IMR-90 (cell line): ENCODE data around the gene CYP11A1. TPM values are rescaled to one million over a fixed set of nuclear protein-coding genes. Genes with fewer than 3 reads are reported as not detected.

Experiments used
- ATAC-seq: fragments of 200-7000 bp; cut with Tn5 transposase; 2 replicates; pipeline ENCODE4 v1.9.1; 2020; ENCODE audit warnings: low read depth, mild to moderate bottlenecking, moderate library complexity
- BruUV-seq: library from RNA; stranded (reverse); fragments of 400-500 nt; replicated peaks from 2 replicates; lab custom pipeline; 2021; lab: Mats Ljungman, UMichigan
- CTCF ChIA-PET: fragments of 300-600 bp; formaldehyde crosslinking; extraction: SDS; loops from one replicate; lab custom pipeline; 2021; ENCODE audit warnings: antibody characterized with exemption; lab: Yijun Ruan, JAX
- POLR2A ChIA-PET: fragments of 300-600 bp; sonication (Branson Sonifier 250); formaldehyde crosslinking; loops from one replicate; lab custom pipeline; 2022; ENCODE audit warnings: antibody characterized with exemption; ENCODE audit not compliant: unreplicated experiment; lab: Charles Lee
- DNase-seq: peaks from one replicate; pipeline ENCODE4 v3.0.0; 2013
- H2AFZ ChIP-seq: replicated peaks from 2 replicates; pipeline ENCODE3; 2013; ENCODE audit warnings: low read length, mild to moderate bottlenecking; ENCODE audit not compliant: poor library complexity
- H2AK5ac ChIP-seq: 2 replicates; pipeline ENCODE4 v1.6.1; 2013; ENCODE audit warnings: low read depth, low read length, inconsistent platforms
- H2AK9ac ChIP-seq: replicated peaks from 2 replicates; pipeline ENCODE3; 2013; ENCODE audit warnings: mild to moderate bottlenecking, low read depth, low read length, moderate library complexity; ENCODE audit not compliant: poor library complexity
- H2BK120ac ChIP-seq: 2 replicates; pipeline ENCODE4 v1.6.1; 2013; ENCODE audit warnings: low read depth, low read length, inconsistent platforms
- H2BK15ac ChIP-seq: 3 replicates; pipeline ENCODE4 v1.6.1; 2013; ENCODE audit warnings: low read depth, low read length, inconsistent platforms
- H2BK20ac ChIP-seq: 2 replicates; pipeline ENCODE4 v1.6.1; 2013; ENCODE audit warnings: low read depth, mild to moderate bottlenecking, inconsistent platforms, low read length, moderate library complexity
- H2BK5ac ChIP-seq: 2 replicates; pipeline ENCODE4 v1.6.1; 2013; ENCODE audit warnings: mild to moderate bottlenecking, low read depth, low read length, inconsistent platforms; ENCODE audit not compliant: poor library complexity, severe bottlenecking
- H3K14ac ChIP-seq: replicated peaks from 2 replicates; pipeline ENCODE4 v1.6.1; 2013; ENCODE audit warnings: low read depth, low read length, inconsistent platforms
- H3K18ac ChIP-seq: 2 replicates; pipeline ENCODE4 v1.6.1; 2013; ENCODE audit warnings: low read depth, low read length, control low read depth
- H3K23ac ChIP-seq: 2 replicates; pipeline ENCODE4 v1.6.1; 2013; ENCODE audit warnings: low read depth, low read length, inconsistent platforms
- H3K27ac ChIP-seq: 2 replicates; pipeline ENCODE4 v1.5.1; 2013; ENCODE audit warnings: mild to moderate bottlenecking, control low read depth, low read length; ENCODE audit not compliant: insufficient read depth
- H3K27me3 ChIP-seq: 2 replicates; pipeline ENCODE4 v1.6.1; 2013; ENCODE audit warnings: low read length; ENCODE audit not compliant: control insufficient read depth, insufficient read depth
- H3K36me3 ChIP-seq: 2 replicates; pipeline ENCODE4 v1.6.1; 2013; ENCODE audit warnings: low read length, mixed read lengths; ENCODE audit not compliant: control insufficient read depth, insufficient read depth
- H3K4ac ChIP-seq: 2 replicates; pipeline ENCODE4 v1.6.1; 2013; ENCODE audit warnings: low read depth, low read length, inconsistent platforms
- H3K4me1 ChIP-seq: 2 replicates; pipeline ENCODE4 v1.6.1; 2013; ENCODE audit warnings: low read length, mixed read lengths; ENCODE audit not compliant: control insufficient read depth, insufficient read depth
- H3K4me2 ChIP-seq: 2 replicates; pipeline ENCODE4 v1.6.1; 2013; ENCODE audit warnings: low read depth, mild to moderate bottlenecking, control low read depth, low read length, moderate library complexity
- H3K4me3 ChIP-seq: 2 replicates; pipeline ENCODE4 v1.5.1; 2013; ENCODE audit warnings: low read depth, mild to moderate bottlenecking, control low read depth, low read length, moderate library complexity; ENCODE audit not compliant: insufficient read depth
- H3K56ac ChIP-seq: 2 replicates; pipeline ENCODE4 v1.6.1; 2013; ENCODE audit warnings: low read length, inconsistent platforms; ENCODE audit not compliant: insufficient read depth; ENCODE audit errors: extremely low read depth
- H3K79me1 ChIP-seq, 2 experiments: 2 replicates each; pipeline ENCODE4 v1.6.1; 2013; ENCODE audit warnings: low read length in 2 of 2, inconsistent platforms in 1 of 2, low read depth in 1 of 2
- H3K9ac ChIP-seq: 2 replicates; pipeline ENCODE4 v1.6.1; 2013; ENCODE audit warnings: low read depth, low read length, control low read depth
- H3K9me1 ChIP-seq: 2 replicates; pipeline ENCODE4 v1.6.1; 2013; ENCODE audit warnings: low read length, inconsistent platforms; ENCODE audit not compliant: insufficient read depth
- H3K9me3 ChIP-seq: 2 replicates; pipeline ENCODE4 v1.6.1; 2013; ENCODE audit warnings: low read length; ENCODE audit not compliant: control insufficient read depth, insufficient read depth
- H4K20me1 ChIP-seq: 2 replicates; pipeline ENCODE4 v1.6.1; 2013; ENCODE audit warnings: low read length, inconsistent platforms; ENCODE audit not compliant: insufficient read depth
- H4K5ac ChIP-seq: 2 replicates; pipeline ENCODE4 v1.6.1; 2013; ENCODE audit warnings: mild to moderate bottlenecking, low read depth, low read length, control low read depth
- H4K8ac ChIP-seq, 2 experiments: 2 replicates each; pipeline ENCODE4 v1.6.1; 2013; ENCODE audit warnings: low read depth in 2 of 2, low read length in 2 of 2, control low read depth in 1 of 2, inconsistent platforms in 1 of 2
- H4K91ac ChIP-seq: 2 replicates; pipeline ENCODE4 v1.6.1; 2013; ENCODE audit warnings: low read depth, low read length, inconsistent platforms; ENCODE audit not compliant: insufficient read depth
- BHLHE40 ChIP-seq: fragments of 150-350 bp; IDR thresholded peaks from 2 replicates; pipeline ENCODE4 v1.6.1; 2016; ENCODE audit warnings: mild to moderate bottlenecking, low read depth, low read length
- CEBPB ChIP-seq: IDR thresholded peaks from 2 replicates; pipeline ENCODE4 v1.6.1; 2012; ENCODE audit warnings: low read depth, low read length, improper control_type of control experiment
- CHD1 ChIP-seq: IDR thresholded peaks from 2 replicates; pipeline ENCODE4 v1.6.1; 2012; ENCODE audit warnings: low read depth, low read length, improper control_type of control experiment
- ELK1 ChIP-seq: fragments of 150-350 bp; IDR thresholded peaks from 2 replicates; pipeline ENCODE4 v1.6.1; 2016; ENCODE audit warnings: low read depth, mild to moderate bottlenecking, low read length, moderate library complexity, borderline replicate concordance
- FOS ChIP-seq: fragments of 150-350 bp; IDR thresholded peaks from 2 replicates; pipeline ENCODE4 v1.6.1; 2016; ENCODE audit warnings: low read depth, low read length
- MAFK ChIP-seq: IDR thresholded peaks from 2 replicates; pipeline ENCODE4 v1.6.1; 2012; ENCODE audit warnings: low read depth, low read length, improper control_type of control experiment
- MAZ ChIP-seq: IDR thresholded peaks from 2 replicates; pipeline ENCODE4 v1.6.1; 2012; ENCODE audit warnings: low read depth, mild to moderate bottlenecking, low read length, improper control_type of control experiment, moderate library complexity, borderline replicate concordance
- MXI1 ChIP-seq: IDR thresholded peaks from 2 replicates; pipeline ENCODE4 v1.6.1; 2012; ENCODE audit warnings: low read depth, mild to moderate bottlenecking, low read length, moderate library complexity, borderline replicate concordance
- NFE2L2 ChIP-seq: fragments of 150-350 bp; IDR thresholded peaks from 2 replicates; pipeline ENCODE4 v1.6.1; 2016; ENCODE audit warnings: low read depth, mild to moderate bottlenecking, low read length
- POLR2A ChIP-seq: IDR thresholded peaks from 2 replicates; pipeline ENCODE4 v1.6.1; 2012; ENCODE audit warnings: mild to moderate bottlenecking, low read depth, low read length
- RAD21 ChIP-seq: IDR thresholded peaks from 2 replicates; pipeline ENCODE4 v1.6.1; 2012; ENCODE audit warnings: low read length, improper control_type of control experiment
- RFX5 ChIP-seq: IDR thresholded peaks from 2 replicates; pipeline ENCODE4 v1.8.0; 2012; ENCODE audit warnings: low read depth, mild to moderate bottlenecking, low read length, moderate library complexity
- SMC3 ChIP-seq: fragments of 150-350 bp; IDR thresholded peaks from 2 replicates; pipeline ENCODE4 v1.6.1; 2016; ENCODE audit warnings: low read depth, mild to moderate bottlenecking, antibody characterized with exemption, low read length, moderate library complexity
- WGBS, 2 experiments: methylation state at CpG; one replicate each; pipeline versions ENCODE4 v1.1.5 to v1.1.7; 2013; ENCODE audit warnings: missing lambda C conversion rate in 2 of 2; ENCODE audit not compliant: insufficient read length in 1 of 2; ENCODE audit errors: extremely low coverage in 2 of 2; 5-methylcytosine and 5-hydroxymethylcytosine counted together
- dilution Hi-C: fragments of 300-500 bp; cut with HindIII; formaldehyde crosslinking; loops from one replicate; pipeline ENCODE4 v1.14.3; 2018; ENCODE audit warnings: low sequenced_read_pairs; ENCODE audit not compliant: unreplicated experiment
- in situ Hi-C: fragments of 300-500 bp; cut with MboI; formaldehyde crosslinking; loops from 3 replicates; pipeline ENCODE4 v1.14.3; 2019; ENCODE audit warnings: low sequenced_read_pairs, inconsistent platforms, mixed read lengths
- intact Hi-C: fragments of 100-400 bp; cut with micrococcal nuclease; formaldehyde crosslinking; loops from 2 replicates; pipeline ENCODE4 v1.10.0; 2022
- polyA plus RNA-seq, 3 experiments: library from polyadenylated mRNA; depleted of rRNA; stranded (reverse); fragments of >200 nt; gene quantifications; 2 replicates each; pipeline ENCODE4 v1.2.3, GENCODE V29; 2012; ENCODE audit warnings: low replicate concordance in 1 of 3
- total RNA-seq: library from RNA; depleted of rRNA; stranded (reverse); fragments of >200 nt; gene quantifications from 2 replicates; pipeline ENCODE4 v1.2.3, GENCODE V29; 2012

The CYP11A1 gene
- total and polyA plus RNA-seq, 2 of the 4 experiments (the other 2 are of a cell fraction) = 0.18 to 0.50 TPM

- H3K9me1 ChIP-seq = peaks cover 17% of the 10 kb centered on the region; the same call in 1 of the 2 replicates
- H2AFZ ChIP-seq = no peak overlapping the region
- H2BK5ac ChIP-seq = no peak overlapping the region
- no peak overlapping the region for H3K4me2 ChIP-seq
- no peak for TF ChIP-seq CHD1
- no peak for TF ChIP-seq CEBPB
- TF ChIP-seq FOS = no peak
- TF ChIP-seq NFE2L2 = no peak
- no peak for TF ChIP-seq ELK1
- no peak for TF ChIP-seq MXI1
- no peak for TF ChIP-seq POLR2A
- no peak for TF ChIP-seq BHLHE40
- no peak for TF ChIP-seq SMC3
- no peak for TF ChIP-seq MAZ
- no peak for TF ChIP-seq RAD21
- no peak for TF ChIP-seq RFX5
- TF ChIP-seq MAFK = no peak
- H2BK120ac ChIP-seq = no peak overlapping the region
- no peak overlapping the region for H3K4me3 ChIP-seq
- POLR2A ChIA-PET = no interaction called here
- H2AK9ac ChIP-seq = no peak overlapping the region
- no peak for ATAC-seq
- no peak overlapping the region for H2AK5ac ChIP-seq
- H3K9ac ChIP-seq = no peak overlapping the region
- H4K8ac ChIP-seq = no peak overlapping the region
- no peak overlapping the region for H4K91ac ChIP-seq
- in situ Hi-C loops (no loop called here), dilution Hi-C loops (no loop called here), intact Hi-C loops (no loop called here)
- no peaks in the 10 kb centered on the region for H3K36me3 ChIP-seq
- H3K27me3 ChIP-seq = peaks cover 24% of the 10 kb centered on the region
- no peak overlapping the region for H3K4ac ChIP-seq
- 80% methylated on average over 2 of the region's 5 CpGs; no CpG with 5 or more reads in 1 of the 2 experiments for WGBS, 2 experiments
- no peaks in the 10 kb centered on the region for H3K9me3 ChIP-seq
- H2BK20ac ChIP-seq = no peak overlapping the region
- H3K56ac ChIP-seq = no peak overlapping the region
- CTCF ChIA-PET = no interaction called here
- H3K4me1 ChIP-seq = peaks cover 2% of the 10 kb centered on the region; the same call in 1 of the 2 replicates
- no peaks in the 10 kb centered on the region for H3K79me1 ChIP-seq
- no TSS peak for BruUV-seq
- H2BK15ac ChIP-seq = no peak overlapping the region
- H3K27ac ChIP-seq = no peak overlapping the region
- no peak for DNase-seq
- no peak overlapping the region for H3K18ac ChIP-seq
- H4K20me1 ChIP-seq = no peaks in the 10 kb centered on the region
- H4K5ac ChIP-seq = no peak overlapping the region
- no peak overlapping the region for H3K14ac ChIP-seq
- no peak overlapping the region for H3K23ac ChIP-seq
Observed at GRCh38 chr15:74338676-74339075, 28.8 kb downstream of the CYP11A1 start.
